Transverse colon (tissue), 3 donors: ENCODE measurements around the gene HS2ST1.

Experiments
- CTCF ChIP-seq, 5 experiments: fragments of 200-600 bp in 3 of 5; fragments of 450-650 bp in 2 of 5; sonication (generic) in 3 of 5; IDR thresholded peaks; 1 replicate in 2 of 5; 2 replicates in 3 of 5; pipeline ENCODE4 v1.5.1; 2016 to 2017; ENCODE audit warnings: antibody characterized with exemption in 5 of 5, inconsistent platforms in 3 of 5, mild to moderate bottlenecking in 2 of 5, moderate library complexity in 1 of 5
- POLR2A ChIP-seq: fragments of 450-650 bp; IDR thresholded peaks from one replicate; pipeline ENCODE4 v1.6.1; 2016; ENCODE audit warnings: antibody characterized with exemption, mild to moderate bottlenecking, moderate library complexity

GRCh38 chr1:87146538-87146937 is 232.1 kb downstream of the HS2ST1 start:
- TF ChIP-seq POLR2A: no peak
- TF ChIP-seq CTCF (IDR thresholded peaks at IDR 0.05): no peak
